HG02642 (cell line): ENCODE data around the gene TTC28.

ENCODE experiments used
- ATAC-seq: cut with Tn5 transposase; IDR thresholded peaks from one replicate; pipeline ENCODE4 v1.9.1; 2021; ENCODE audit warnings: mild to moderate bottlenecking; ENCODE audit not compliant: unreplicated experiment, poor library complexity

Gene TTC28

DNA sequence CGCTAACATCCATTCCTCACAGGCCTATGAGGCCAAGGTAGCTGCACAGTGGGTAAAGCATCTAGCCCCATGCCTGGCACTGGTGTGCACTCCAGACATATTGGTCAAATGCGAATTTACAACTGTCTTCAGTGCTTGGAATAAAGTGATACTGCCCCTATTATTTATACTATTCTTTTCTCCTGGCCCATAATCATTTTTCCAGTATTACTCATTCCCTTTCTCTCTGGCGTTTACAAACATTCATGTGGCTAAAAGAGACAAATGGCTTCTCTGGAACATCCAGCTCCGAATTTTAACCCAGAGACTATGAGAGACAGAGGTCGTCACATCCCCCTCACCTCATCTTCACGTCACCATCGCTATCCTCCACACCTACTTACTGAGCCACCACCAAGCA is 673.4 kb downstream of the TTC28 start:
- ATAC-seq = no peak

DNA sequence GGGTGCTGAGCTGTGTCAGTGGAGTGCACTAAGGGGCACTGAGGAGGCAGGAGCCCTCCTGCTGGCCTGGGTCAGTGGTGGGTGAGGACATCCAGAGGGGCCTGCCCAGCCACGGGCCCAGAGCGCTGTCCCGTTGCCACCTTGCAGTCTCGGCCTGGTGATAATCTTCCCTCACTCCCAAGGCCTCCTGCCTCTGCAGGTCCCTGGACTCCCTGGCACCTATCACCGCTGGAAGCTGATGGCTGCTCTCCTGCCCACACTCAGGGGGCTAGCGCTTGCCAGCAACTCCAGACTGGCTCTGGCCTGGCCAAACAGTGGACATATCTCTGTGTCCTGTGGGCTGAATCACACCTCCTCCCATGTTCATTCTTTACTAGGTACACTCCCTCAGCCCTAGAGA is 674.1 kb downstream of the TTC28 start:
- no peak for ATAC-seq

DNA sequence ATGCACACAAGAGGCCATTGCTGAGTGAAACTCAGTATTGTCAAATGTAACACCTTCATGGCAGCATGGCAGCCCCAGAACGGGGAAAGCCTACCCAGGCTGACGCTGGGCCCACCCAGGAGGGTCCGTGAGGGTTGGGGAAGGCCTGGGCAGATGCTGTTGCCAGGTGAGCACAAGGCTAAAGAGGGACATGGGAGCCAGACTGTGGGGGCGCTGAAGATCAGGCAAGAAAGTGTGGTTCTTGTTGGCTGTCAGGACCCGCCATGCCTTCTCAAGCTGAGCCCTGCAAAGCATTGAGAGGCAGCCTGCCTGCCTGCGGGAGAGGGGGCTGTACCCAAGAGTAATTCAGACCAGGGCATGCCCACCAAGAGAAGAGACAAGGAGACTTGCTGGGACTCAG is 675.6 kb downstream of the TTC28 start:
- no peak for ATAC-seq

DNA sequence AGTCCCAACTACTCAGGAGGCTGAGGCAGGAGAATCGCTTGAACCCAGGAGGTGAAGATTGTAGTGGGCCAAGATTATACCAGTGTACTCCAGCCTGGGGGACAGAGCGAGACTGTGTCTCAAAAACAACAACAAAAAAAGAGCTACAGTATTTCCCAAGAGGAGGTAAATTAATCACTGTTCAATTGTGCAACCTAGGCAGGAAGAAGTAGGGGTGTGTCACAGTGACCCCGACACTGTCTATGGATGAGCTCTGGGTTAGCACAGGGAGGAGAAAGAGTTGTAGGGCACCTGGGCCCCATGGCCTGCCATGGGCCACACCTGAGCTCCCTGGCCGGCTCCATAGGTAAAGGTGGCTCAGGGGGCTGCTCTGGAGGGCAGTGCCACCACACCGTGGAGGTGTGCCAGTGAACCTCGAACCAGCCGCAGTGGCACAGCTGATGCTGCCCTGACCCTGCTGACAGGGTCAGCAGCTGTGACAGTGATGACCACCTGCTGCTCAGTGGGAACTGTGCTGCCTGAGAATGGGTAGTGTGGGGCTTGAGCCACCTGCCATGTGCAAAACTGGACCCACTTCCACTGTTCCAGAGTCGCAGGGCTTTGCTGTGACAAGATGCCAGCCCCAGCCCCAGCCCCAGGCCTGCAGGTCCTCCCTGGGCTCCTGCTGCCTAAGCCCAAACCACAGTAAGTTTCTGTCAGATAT is 676.6 kb downstream of the TTC28 start:
- no peak for ATAC-seq

- ATAC-seq = no peak
Measured at GRCh38 chr22:28002181-28002700, 677.4 kb downstream of the TTC28 start.

DNA sequence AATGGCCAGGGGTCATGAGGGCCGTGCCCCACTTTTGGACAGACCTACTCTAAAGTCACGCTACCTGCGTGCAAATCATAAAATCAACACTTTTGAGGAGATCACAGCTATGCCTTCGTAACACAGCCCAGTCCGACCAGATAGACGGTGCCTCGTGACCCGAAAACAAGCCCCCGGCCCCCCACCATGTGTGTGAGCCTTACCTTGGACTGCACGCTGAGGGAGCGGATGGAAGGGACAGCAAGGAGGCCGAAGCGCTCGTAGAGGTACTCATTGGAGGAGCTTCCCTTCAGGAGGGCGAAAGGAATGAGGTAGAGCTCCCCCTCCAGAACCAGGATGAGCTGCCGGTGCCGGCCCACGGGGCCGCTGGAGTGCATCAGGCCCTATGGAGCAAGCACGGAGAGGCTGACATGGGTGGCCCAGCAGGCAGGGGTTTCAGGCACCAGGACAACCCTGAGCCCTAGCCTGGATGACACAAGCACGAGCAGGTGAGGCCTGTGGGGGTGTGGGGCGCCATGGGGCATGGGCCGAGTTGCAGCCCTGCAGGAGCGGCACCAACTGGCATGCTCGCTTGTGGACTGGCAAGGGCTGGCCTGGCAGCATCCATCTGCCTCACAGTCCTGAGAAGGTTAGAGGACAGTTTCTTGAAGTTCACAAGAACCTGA is 678.3 kb downstream of the TTC28 start:
- ATAC-seq = no peak

DNA sequence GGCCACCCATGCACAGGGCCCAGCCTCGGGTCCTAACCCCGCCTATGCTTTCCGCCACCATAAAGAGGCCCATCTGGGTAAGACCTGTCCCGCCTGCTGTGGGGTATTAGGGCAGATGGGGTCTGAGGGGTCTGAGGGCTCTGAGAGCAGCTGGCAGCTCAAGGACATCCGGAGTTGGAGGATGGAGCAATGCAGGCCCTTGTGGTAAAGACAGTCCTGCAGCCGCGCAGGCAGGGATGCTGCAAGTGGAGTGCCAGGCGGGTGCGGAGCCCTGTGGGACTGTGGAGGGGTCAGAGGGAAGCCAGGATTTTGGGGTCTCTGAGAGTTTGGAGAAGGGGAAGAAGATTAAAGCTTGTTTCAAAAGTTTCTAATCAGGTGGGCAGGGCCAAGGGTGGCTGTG is 679.3 kb downstream of the TTC28 start:
- no peak for ATAC-seq

GRCh38 chr22:27999876-28000275 is 679.8 kb downstream of the TTC28 start:
- no peak for ATAC-seq

DNA sequence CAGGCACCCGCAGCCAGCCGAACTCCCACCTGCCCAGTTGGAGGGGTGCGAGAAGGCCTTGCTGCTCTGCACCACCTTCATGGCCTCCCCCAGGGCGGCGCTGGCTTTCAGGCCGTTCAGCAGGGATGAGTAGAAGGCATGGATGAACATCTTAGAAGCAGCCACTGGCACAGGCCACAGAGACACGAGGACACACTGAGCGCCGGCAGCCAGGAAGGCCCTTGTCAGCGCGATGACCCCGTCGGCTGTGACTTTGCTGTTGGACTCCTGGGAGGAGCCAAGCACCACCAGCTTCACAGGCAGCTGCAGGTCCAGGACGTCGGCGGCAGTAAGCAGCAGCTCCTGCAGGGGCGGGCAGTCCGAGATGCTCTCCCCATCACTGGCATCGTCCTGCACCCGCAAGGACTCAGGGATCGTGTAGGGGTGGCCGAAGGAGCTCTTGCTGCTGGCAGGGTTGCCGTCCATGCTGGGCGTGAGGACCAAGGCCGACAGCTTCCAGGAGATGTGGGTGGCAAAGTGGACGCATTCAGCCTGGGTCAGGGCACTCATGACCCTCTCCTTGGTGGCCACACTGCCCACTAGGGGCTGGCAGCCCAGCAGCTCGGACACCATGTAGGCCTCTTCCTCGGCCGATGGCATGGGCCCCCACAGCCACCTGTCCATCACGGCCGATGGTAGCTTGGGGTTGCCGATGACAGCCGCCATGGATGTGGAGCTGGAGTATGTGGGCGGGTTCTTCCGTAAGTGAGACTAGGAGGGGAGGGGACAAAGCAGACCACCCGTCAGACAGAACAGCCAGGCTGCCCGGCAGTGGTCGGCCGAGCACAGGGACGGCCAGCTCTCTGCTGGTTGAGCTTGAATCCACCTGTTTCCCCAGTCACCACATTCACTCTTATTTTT is 680.9 kb downstream of the TTC28 start:
- ATAC-seq = no peak

GRCh38 chr22:27997538-27997937 is 682.1 kb downstream of the TTC28 start:
- no peak for ATAC-seq

- ATAC-seq = no peak
Measured at GRCh38 chr22:27996981-27997380, 682.7 kb downstream of the TTC28 start.

DNA sequence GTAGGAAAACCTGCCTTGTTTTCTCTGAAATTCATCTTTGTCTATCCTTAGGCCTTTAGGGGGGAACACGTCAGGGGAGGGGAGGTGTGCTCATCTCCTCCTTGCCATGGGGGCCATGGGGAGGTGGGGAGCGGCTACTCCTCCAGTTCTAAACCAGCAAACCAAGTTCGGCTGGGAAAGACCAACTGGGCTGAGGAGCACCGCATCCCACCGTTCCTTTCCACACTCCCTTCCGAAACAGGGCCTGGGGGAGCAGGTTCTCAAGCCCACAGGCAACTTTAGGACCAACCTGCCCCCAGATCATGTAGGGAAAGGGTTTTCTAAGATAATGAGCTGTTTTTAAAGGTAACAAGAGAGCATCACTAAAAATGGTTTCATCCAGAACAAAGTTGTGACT is 683.1 kb downstream of the TTC28 start:
- ATAC-seq = no peak

DNA sequence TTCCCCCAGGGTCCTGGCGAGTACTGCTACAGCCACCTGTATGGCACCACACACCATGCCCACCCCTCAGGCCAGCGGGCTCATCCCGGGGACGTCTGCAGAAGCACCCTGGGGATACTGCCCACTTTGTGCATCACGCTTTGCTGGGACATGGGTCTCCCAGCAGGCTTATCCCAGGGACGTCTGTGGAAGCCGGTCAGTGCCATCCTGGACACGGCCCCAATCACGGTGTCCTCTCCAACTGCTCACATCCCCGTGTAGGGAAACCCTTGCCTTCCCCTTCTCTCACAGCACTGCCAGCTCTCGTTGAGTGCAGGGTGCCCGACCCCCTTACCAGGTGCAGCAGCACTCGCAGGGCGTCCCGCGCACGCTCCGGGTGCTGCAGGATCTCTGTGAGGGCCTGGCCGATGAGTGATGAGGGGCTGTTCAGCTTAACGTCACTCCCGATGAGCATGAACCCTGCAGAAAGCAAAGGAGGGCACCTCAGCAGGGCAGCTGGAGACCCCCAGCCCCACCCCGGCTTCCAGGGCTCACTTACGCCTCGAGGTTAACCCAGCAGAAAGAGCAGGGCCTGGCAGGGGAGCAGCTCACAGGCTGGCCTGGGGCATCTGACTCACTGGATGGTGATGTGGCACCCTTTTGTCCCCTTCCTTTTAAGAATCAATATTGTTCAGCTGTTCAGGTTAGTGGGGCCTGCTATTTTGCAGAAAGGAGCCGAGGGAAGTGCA is 683.7 kb downstream of the TTC28 start:
- no peak for ATAC-seq

- ATAC-seq = no peak
Measured at GRCh38 chr22:27994481-27995331, 684.9 kb downstream of the TTC28 start.

- no peak for ATAC-seq
Measured at GRCh38 chr22:27993774-27994350, 685.8 kb downstream of the TTC28 start.

DNA sequence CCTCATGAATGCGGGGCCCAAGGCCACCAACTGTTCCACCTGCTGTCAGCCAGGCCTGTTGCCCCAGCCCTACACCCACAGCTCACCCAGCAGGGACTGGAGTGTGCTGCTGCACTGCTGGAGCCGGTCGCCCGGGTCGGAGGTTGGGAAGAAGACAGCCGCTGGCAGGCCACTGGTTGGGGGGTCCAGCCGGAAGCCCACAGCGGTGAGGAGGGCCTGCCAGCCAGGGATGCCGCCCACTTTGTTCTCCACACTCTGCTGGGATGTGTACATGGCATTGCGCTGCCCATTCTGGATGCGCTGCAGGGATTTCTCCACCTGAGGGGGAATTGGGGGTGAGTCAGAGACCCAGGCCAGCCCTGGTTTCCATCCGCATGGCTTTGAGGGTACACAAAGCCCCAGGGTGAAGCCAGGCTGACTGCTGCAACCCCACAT is 686.4 kb downstream of the TTC28 start:
- ATAC-seq = no peak

- no peak for ATAC-seq
Measured at GRCh38 chr22:27992294-27993165, 687.1 kb downstream of the TTC28 start.
